T follicular helper cell (primary cell): ENCODE results near the gene COL6A1.

ENCODE experiments used
- DNase-seq: peaks from one replicate; pipeline ENCODE4 v3.0.0-alpha.2; 2020; ENCODE audit warnings: low read depth
- total RNA-seq, 2 experiments: gene quantifications; one replicate each; lab custom pipeline; 2026; lab: John Stamatoyannopoulos, UW

Gene COL6A1
- total RNA-seq: 4.4 to 12.0 reads per million in 2 experiments

DNA sequence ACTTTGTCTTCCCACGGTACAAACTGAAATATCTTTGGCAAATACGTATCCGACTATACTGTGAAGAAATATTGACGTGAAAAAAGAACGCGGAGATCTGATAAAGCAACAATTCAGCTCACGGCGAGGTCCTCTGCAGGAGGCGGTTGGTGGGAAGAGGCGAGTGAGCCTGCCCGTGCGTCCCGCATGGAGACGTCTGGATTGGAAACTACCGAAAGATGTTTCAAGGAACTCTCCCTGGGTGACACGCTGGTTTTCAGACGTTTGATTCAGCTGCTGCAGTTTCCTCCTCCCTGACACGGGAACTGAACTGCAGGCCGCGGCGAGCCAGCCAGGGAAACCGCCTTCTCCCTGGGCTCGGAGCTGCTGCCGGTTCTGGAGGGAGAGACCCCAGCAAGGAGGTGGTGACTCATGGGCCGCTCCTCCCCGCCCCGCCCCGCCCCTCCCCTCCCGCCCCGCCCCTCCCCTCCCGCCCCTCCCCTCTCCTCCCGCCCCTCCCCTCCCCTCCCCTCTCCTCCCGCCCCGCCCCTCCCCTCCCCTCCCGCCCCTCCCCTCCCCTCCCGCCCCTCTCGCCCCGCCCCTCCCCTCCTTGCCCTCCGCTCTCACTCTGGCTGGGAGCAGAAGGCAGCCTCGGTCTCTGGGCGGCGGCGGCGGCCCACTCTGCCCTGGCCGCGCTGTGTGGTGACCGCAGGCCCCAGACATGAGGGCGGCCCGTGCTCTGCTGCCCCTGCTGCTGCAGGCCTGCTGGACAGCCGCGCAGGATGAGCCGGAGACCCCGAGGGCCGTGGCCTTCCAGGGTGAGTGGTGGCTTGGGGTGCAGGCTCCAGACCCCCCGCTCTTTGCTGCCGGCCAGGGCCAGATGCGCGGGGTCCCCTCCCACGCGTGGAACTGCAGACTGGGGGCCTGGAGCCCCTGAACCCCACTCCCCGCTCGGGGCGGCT lies at the start of gene COL6A1:
Gene COL6A1, plus strand, starts transcription at position 620 of the 941 bp plus-strand sequence. Its CDS starts 81 bp downstream, at position 701.
- peak; percentile 42 for DNase-seq

DNA sequence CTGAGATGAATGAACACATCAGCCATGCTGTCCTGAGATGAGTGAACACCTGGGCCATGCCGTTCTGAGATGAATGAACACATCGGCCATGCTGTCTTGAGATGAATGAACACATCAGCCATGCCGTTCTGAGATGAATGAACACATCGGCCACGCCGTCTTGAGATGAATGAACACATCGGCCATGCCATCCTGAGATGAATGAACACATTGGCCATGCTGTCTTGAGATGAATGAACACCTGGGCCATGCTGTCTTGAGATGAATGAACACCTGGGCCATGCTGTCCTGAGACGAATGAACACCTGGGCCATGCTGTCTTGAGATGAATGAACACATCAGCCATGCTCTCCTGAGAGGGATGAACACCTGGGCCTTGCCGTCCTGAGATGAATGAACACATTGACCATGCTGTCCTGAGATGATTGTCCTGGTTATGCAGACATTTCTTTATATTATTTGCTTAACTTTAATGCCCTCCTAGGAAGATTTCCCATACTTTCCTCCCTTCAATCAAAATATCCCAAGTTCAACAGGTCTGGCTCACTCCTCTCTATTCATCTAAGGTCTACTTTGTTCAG lies 48.6 kb upstream of the COL6A1 start:
- DNase-seq: no peak

DNA sequence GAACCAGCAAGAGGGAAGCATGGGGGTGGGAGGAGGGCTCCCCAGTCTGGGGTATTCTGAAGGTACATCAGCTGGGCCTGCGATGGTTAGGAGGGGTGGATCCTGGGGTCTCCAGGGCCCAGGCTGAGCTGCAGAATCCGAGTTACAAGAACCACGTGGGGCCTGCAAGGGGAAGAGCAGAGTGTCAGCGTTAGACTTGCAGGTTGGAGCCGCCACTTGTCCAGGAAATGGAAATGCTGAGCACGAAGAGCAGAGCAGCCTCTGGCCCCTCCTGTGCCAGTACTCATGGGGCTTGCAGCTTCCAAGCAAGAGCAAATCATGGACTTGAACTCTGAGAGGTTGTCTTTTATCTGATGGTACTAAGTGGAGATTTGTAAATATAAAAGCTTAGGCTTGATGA lies 47.5 kb upstream of the COL6A1 start:
- no peak for DNase-seq

GRCh38 chr21:45934554-45934953 lies 47.0 kb upstream of the COL6A1 start:
- no peak for DNase-seq

GRCh38 chr21:45935628-45936027 lies 45.9 kb upstream of the COL6A1 start:
- no peak for DNase-seq

GRCh38 chr21:45937721-45938452 lies 43.7 kb upstream of the COL6A1 start:
- DNase-seq: no peak

DNA sequence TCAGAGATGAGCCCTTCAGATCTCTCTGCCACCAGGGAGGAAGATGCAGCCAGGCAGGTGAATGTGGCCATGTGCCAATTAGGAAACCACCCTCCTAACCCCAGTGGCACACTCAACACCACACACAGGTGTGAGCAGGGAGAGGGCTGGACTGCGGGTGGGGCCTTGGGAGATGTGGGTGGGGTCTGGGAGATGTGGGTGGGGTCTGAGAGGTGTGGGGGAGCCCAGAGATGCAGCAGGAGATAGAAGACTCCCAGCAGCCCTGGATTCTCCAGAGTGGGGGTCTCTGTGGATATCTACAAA lies 43.2 kb upstream of the COL6A1 start:
- DNase-seq: no peak

- DNase-seq: no peak
Measured at GRCh38 chr21:45938811-45939520, 42.6 kb upstream of the COL6A1 start.

GRCh38 chr21:45939521-45940045 lies 42.0 kb upstream of the COL6A1 start:
- DNase-seq: no peak

DNA sequence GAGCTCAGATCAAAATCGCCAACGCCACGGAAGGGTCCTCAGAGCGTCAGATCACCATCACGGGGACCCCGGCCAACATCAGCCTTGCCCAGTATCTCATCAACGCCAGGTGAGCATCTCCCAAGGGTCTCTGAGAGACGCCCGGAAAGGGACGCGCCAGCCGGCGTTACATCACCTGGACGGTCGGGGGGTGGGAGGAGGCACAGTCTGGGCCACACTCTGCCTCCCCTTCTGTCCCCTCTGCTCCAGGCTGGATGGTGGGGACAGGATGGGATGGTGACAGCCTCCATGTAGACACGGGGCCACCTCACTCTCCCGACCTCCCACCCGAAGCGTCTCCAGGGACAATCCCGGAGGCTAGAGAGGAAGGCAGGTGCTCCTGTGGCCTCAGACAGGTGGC lies 41.5 kb upstream of the COL6A1 start:
- DNase-seq: no peak

DNA sequence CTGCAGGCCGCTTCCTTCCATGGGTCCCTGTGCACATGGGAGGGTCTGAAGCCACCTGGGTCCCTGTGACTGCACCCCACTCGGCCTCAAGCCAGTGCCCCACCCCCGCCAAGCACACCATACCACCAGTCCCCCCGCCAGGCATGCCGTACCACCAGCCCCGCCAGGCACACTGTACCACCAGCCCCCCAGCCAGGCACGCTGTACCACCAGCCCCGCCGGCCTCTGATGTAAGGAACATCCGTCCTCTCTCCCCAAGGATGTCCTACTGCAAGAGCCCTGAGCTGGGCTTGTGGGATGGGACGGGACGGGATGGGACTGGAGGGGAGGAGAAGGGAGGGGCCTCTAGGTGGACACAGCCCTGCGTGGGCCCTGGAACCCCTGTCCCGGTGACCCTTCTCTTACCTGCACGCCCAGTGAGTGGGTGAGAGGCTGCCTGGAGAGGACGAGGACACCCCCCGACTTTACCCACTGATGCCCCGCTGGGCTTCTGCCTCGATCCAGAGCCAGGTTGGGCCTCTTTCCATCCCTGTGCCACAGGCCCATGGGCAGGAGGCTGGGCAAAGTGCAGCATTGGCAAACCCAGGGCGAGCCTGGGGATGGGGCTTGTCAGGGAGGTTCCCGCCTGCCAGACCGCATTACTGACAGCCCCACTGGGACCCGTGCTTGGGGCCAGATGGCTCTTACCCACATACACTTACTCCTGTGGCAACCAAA lies 40.8 kb upstream of the COL6A1 start:
- DNase-seq: no peak

- DNase-seq: no peak
Measured at GRCh38 chr21:45941338-45941710, 40.2 kb upstream of the COL6A1 start.

DNA sequence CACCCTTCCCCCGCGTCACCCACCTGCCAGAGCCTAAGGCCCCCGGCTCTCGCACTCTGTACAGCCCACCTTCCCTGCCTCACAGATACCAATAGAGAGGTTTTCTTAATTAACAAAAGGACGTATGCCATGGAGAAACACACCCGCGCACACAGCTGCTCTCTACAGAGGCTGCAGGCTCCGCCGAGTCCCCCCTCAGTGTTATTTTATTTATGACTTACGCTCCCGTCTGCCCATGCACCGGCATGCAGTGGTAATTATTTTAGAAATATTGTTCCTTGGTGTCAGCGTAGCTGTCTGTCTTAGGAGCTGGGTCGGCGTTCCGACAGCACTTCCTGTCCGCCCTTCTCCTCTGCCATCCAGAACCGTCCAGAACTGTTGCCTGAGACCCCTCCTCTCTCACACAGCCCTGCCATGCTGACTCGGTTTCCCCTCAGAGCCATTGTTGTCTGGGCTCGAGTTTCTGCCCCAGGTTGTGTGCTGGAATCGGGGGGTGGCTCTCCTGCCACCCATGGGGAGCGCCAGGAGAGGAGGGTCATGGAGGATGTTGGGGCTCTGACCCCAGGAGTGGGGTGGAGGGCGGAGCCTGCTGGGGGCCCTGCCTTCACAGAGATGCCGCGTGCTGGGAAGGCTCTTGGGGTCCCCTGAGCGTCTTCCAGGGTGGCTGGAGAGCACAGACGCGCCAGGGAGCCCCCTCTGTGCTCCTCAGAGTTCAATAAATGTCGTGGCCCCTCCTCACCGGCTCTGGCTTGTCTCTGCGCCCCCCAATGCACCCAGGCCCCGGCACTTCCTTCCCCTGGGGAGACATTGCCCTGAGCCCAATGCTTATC lies 39.6 kb upstream of the COL6A1 start:
- no peak for DNase-seq

DNA sequence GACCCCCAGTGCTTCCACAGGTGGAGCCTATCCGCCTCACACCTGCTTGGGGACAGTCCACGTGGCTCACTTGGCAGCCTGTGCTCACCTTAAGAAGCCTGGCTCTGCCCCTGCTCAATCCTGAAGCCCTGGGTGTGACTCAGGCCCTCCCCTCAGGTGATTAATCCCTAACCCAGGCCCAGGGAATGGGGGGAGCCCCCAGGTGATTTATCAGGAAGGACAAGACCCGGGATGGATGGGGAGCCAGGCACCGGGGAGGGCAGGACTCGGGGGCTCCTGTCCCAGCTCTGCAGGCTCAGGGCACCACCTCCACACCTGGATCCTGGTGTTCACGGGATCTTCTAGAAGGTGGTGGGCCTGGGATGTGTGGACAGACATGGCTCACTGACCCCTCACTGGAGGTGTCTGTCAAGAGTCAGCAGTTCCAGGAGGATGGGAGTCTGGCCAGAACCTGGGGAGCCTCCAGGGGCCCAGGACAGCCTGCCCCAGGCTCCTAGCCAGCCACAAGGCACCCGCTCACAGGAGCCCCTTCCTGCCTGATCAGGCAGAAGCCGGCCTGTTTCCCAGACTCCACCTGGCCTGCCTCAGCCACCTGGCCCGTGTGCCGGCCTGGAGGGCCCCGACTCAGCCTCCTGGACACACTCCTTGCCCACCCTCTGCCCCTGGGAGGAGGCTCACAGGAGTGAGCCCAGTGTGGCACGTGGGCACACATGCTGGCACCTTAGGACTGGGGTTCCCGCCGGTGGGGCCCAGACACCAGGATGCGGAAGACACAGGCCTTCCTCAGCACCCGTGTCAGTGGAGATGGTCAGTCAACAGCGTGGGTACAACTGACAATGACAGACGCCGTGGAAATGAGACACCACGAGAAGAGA lies 38.6 kb upstream of the COL6A1 start:
- DNase-seq: no peak

GRCh38 chr21:45943630-45944540 lies 37.7 kb upstream of the COL6A1 start:
- DNase-seq: no peak

GRCh38 chr21:45944601-45945000 lies 37.0 kb upstream of the COL6A1 start:
- no peak for DNase-seq

GRCh38 chr21:45945066-45945867 lies 36.3 kb upstream of the COL6A1 start:
- DNase-seq: no peak

DNA sequence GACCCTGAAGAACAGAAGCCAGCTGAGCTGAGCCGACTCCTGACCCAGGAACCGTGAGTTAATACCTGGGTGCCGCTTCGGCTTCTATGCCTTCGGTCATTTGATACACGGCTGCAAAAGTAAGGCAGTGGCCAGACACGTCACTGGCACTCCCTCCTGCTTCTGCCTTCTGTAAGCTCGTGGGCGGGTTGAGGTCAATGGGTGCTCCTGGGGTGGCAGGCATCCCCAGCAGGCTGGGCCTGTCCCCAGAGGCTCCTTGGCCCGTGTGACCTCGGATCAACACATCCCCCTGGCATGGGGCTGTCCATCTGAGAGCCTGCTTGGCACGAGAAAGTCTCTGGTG lies 35.7 kb upstream of the COL6A1 start:
- no peak for DNase-seq
